Measurements from ENCODE around the gene PLXNA4. TPM values are rescaled to one million over a fixed set of nuclear protein-coding genes. Genes with fewer than 3 reads are reported as not detected.

The PLXNA4 gene
- total RNA-seq, 1 experiment from 2014 or later, result 1.0 TPM

DNA sequence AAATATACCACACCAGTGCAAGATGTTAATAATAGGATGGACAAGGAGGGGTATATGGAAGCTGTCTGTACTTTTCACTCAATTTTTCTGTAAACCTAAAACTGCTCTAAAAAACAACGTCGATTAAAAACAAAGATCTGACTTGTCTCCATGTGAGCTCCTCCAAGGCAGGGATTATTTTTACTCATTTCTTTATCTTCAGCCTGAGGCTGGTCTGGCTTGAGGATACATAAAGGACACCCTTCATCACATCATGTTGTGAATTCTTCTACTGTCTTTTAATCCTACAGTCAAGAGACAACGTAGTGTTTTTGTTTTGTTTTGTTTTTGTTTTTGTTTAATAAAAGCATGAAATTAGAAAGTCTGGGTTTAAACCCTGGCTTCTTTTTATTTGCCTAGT is 486.9 kb downstream of the PLXNA4 start:
- POLR2A ChIA-PET (ENCODE audit: unreplicated experiment), result no interaction called here
- H3K4me3 ChIP-seq, result no peak overlapping the region
- no peak for DNase-seq
- no peak for TF ChIP-seq CTCF (conservative IDR thresholded peaks at IDR 0.05)
- TF ChIP-seq EZH2 (IDR thresholded peaks at IDR 0.05; ENCODE audit: low read depth), result no peak
- H4K20me1 ChIP-seq (ENCODE audit: insufficient read depth), result no peaks in the 10 kb centered on the region
- no peaks in the 10 kb centered on the region for H3K9me2 ChIP-seq (ENCODE audit: insufficient read depth)
- no peak overlapping the region for H3K27ac ChIP-seq
- H3K79me2 ChIP-seq (ENCODE audit: low read depth), result no peaks in the 10 kb centered on the region
- H3F3A ChIP-seq (ENCODE audit: insufficient read depth, low read depth), result no peaks in the 10 kb centered on the region
- intact Hi-C loops (cut with micrococcal nuclease; ENCODE audit: unreplicated experiment), result no loop called here
- H3K4me1 ChIP-seq (replicated peaks; ENCODE audit: insufficient read depth), result peaks cover 12% of the 10 kb centered on the region; the same call in 1 of the 2 replicates
- peaks cover 8% of the 10 kb centered on the region; the same call in 1 of the 2 replicates for H3K9me3 ChIP-seq (ENCODE audit: insufficient read depth, low read depth)
- no peaks in the 10 kb centered on the region for H3K27me3 ChIP-seq (ENCODE audit: insufficient read depth, low read depth)
- no TSS peak for BruUV-seq (replicated peaks)
- CTCF ChIA-PET, result no interaction called here
- no peak overlapping the region for H2AFZ ChIP-seq
- no peaks in the 10 kb centered on the region for H3K36me3 ChIP-seq (ENCODE audit: low read depth)
- no peak overlapping the region for H3K4me2 ChIP-seq

GRCh38 chr7:132087421-132087820 is 488.8 kb downstream of the PLXNA4 start:
- H3K4me1 ChIP-seq (replicated peaks; ENCODE audit: insufficient read depth), result peaks cover 8% of the 10 kb centered on the region; the same call in 1 of the 2 replicates
- no peaks in the 10 kb centered on the region for H3F3A ChIP-seq (ENCODE audit: insufficient read depth, low read depth)
- TF ChIP-seq EZH2 (IDR thresholded peaks at IDR 0.05; ENCODE audit: low read depth) (no peak), CTCF (conservative IDR thresholded peaks at IDR 0.05) (no peak)
- CTCF ChIA-PET, result no interaction called here
- H3K36me3 ChIP-seq (ENCODE audit: low read depth), result no peaks in the 10 kb centered on the region
- H2AFZ ChIP-seq, result no peak overlapping the region
- POLR2A ChIA-PET (ENCODE audit: unreplicated experiment), result no interaction called here
- H3K9me3 ChIP-seq (ENCODE audit: insufficient read depth, low read depth), result peaks cover 8% of the 10 kb centered on the region; the same call in 1 of the 2 replicates
- no peak overlapping the region for H3K4me2 ChIP-seq
- no peak overlapping the region for H3K27ac ChIP-seq
- H3K79me2 ChIP-seq (ENCODE audit: low read depth), result no peaks in the 10 kb centered on the region
- H3K4me3 ChIP-seq, result no peak overlapping the region
- intact Hi-C loops (cut with micrococcal nuclease; ENCODE audit: unreplicated experiment), result no loop called here
- no peaks in the 10 kb centered on the region for H4K20me1 ChIP-seq (ENCODE audit: insufficient read depth)
- BruUV-seq (replicated peaks), result no TSS peak
- no peaks in the 10 kb centered on the region for H3K27me3 ChIP-seq (ENCODE audit: insufficient read depth, low read depth)
- DNase-seq, result no peak
- no peaks in the 10 kb centered on the region for H3K9me2 ChIP-seq (ENCODE audit: insufficient read depth)

DNA sequence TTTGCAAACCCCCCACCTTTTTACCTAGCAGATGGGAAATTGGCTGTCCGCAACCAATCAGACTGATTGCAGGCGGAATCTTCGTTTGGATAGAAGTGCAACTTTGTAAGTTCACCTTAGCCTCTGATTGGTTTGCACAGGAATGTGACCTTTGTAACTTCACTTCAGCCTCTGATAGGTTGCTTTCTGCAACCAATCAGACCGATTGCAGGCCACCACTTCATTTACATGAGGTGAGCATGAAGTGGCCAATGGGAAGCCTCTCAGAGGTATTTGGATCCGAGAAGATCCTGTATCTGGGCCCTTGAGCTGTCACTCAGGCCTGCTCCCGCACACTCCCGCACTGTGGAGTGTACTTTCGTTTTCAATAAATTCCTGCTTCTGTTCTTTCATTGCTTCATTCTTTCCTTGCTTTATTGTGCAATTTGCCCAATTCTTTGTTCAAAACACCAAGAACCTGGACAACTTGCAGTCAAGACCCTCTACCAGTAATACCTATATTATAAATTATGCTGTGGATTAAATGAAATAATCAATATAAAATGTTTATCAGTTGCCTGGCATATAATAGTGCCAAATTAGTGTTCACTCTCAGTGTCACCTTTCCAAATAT is 491.4 kb downstream of the PLXNA4 start:
- TF ChIP-seq CTCF (conservative IDR thresholded peaks at IDR 0.05), result no peak
- TF ChIP-seq EZH2 (IDR thresholded peaks at IDR 0.05; ENCODE audit: low read depth), result no peak
- no peaks in the 10 kb centered on the region for H3F3A ChIP-seq (ENCODE audit: insufficient read depth, low read depth)
- no peak overlapping the region for H2AFZ ChIP-seq
- H3K4me3 ChIP-seq, result no peak overlapping the region
- H4K20me1 ChIP-seq (ENCODE audit: insufficient read depth), result no peaks in the 10 kb centered on the region
- no peaks in the 10 kb centered on the region for H3K79me2 ChIP-seq (ENCODE audit: low read depth)
- BruUV-seq (replicated peaks), result no TSS peak
- ChIA-PET CTCF (no interaction called here), POLR2A (ENCODE audit: unreplicated experiment) (no interaction called here)
- no peaks in the 10 kb centered on the region for H3K9me2 ChIP-seq (ENCODE audit: insufficient read depth)
- intact Hi-C loops (cut with micrococcal nuclease; ENCODE audit: unreplicated experiment), result no loop called here
- no peaks in the 10 kb centered on the region for H3K4me1 ChIP-seq (replicated peaks; ENCODE audit: insufficient read depth)
- no peak overlapping the region for H3K27ac ChIP-seq
- no peaks in the 10 kb centered on the region for H3K9me3 ChIP-seq (ENCODE audit: insufficient read depth, low read depth)
- H3K36me3 ChIP-seq (ENCODE audit: low read depth), result no peaks in the 10 kb centered on the region
- H3K4me2 ChIP-seq, result peak overlapping the region; percentile 23; the same call in 1 of the 2 replicates
- peak in 1 of 2 experiments; percentile 17 for DNase-seq
- no peaks in the 10 kb centered on the region for H3K27me3 ChIP-seq (ENCODE audit: insufficient read depth, low read depth)

Data from PC-9 (cell line).